Measurements from ENCODE around the gene HSPA12B. TPM values are rescaled to one million over a fixed set of nuclear protein-coding genes. Genes with fewer than 3 reads are reported as not detected.

HSPA12B gene
- polyA plus RNA-seq, 1 experiment = 0.02 TPM

DNA sequence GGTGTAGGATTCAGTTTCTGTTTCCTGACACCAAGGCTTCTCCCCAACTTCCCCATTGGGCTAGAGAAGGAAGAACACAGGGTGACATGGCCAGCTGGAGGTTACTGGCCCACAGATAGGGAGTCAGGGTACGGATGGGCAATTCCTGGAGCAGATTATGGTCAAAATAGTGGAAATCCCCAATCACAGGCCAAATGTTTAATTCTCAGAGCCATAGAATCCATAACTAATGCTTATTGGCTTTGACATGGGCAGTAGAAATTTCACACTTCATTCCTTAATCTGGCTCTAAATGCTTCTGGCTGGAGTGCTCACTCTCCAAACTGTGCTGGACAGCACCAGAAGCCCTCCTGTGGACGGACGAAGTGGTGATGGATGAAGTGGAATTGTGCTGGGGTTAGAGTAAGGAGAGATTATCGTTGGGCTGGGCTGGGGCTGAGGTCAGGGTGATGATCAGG is 21.0 kb upstream of the HSPA12B start:
- ChIA-PET POLR2A (no interaction called here), CTCF (interaction anchor here (0.5 to 9.5 kb wide), 41 partner anchors 9 to 1234 kb away, joined by 3 to 331 read pairs (median 5); partner anchors contain the start of genes ADAM33, ADISSP, AP5S1 and GFRA4)
- TF ChIP-seq, protein P1, sequence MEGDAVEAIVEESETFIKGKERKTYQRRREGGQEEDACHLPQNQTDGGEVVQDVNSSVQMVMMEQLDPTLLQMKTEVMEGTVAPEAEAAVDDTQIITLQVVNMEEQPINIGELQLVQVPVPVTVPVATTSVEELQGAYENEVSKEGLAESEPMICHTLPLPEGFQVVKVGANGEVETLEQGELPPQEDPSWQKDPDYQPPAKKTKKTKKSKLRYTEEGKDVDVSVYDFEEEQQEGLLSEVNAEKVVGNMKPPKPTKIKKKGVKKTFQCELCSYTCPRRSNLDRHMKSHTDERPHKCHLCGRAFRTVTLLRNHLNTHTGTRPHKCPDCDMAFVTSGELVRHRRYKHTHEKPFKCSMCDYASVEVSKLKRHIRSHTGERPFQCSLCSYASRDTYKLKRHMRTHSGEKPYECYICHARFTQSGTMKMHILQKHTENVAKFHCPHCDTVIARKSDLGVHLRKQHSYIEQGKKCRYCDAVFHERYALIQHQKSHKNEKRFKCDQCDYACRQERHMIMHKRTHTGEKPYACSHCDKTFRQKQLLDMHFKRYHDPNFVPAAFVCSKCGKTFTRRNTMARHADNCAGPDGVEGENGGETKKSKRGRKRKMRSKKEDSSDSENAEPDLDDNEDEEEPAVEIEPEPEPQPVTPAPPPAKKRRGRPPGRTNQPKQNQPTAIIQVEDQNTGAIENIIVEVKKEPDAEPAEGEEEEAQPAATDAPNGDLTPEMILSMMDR (IDR thresholded peaks at IDR 0.05; ENCODE audit: insufficient read depth, low read depth, low read length) = no peak

DNA sequence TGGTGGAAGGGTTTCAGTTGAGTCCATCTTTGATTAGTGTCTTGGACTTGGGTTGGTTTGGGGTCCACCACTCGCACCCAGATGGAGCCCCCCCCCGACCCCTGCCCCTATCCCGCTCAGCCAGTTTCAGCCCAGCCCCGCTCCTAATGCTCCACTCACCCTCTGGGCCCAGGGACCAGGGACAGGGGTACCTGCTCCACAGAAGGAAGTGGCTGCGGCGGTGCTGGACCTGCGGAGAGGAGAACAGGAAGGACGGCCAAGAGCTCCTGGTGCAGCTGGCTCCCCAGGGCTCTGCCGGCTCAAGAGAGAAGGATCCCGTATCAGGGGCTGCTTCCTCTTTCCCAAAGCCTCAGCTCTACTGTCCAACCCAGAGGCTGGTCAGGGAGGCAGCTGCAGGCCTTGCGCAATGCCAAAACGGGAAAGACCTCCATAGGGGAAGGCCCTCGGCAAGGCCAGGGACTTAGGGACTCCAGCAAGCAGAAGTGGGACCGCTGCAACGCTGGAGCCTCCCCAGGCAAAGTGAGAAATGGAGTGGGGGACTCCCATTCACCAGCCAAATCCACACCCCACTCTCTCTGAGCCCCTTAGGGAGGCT is 20.1 kb upstream of the HSPA12B start, which contains the start of gene SIGLEC1:
Gene SIGLEC1, minus strand, starts transcription at position 322 of the 595 bp plus-strand sequence. CDS start 5,472 bp downstream, outside the sequence.
- CTCF ChIA-PET = interaction anchor here (3.1 to 9.5 kb wide), 2 partner anchors 14 to 37 kb away, joined by 45 to 331 read pairs; partner anchors contain the start of gene ADAM33
- Histone ChIP-seq H3K36me3 (ENCODE audit: control insufficient read depth, insufficient read depth, low read length) (no peaks in the 10 kb centered on the region), H3K4me3 (ENCODE audit: low read depth, low read length) (no peak within 1 kb of the TSS), H3K27me3 (ENCODE audit: control insufficient read depth, insufficient read depth, low read length) (no peaks in the 10 kb centered on the region; the same call in 1 of the 2 replicates)
- POLR2A ChIA-PET = no interaction called here
- DNase-seq (ENCODE audit: low read depth) = no peak
- TF ChIP-seq, protein P1 (IDR thresholded peaks at IDR 0.05; ENCODE audit: insufficient read depth, low read depth, low read length) = no peak

More for the DNA sequence above, 21.0 kb upstream of the HSPA12B start:
- Histone ChIP-seq H3K36me3 (ENCODE audit: control insufficient read depth, insufficient read depth, low read length) (no peaks in the 10 kb centered on the region), H3K4me3 (ENCODE audit: low read depth, low read length) (no peak overlapping the region), H3K27me3 (ENCODE audit: control insufficient read depth, insufficient read depth, low read length) (no peaks in the 10 kb centered on the region; the same call in 1 of the 2 replicates)
- no peak for DNase-seq (ENCODE audit: low read depth)

DNA sequence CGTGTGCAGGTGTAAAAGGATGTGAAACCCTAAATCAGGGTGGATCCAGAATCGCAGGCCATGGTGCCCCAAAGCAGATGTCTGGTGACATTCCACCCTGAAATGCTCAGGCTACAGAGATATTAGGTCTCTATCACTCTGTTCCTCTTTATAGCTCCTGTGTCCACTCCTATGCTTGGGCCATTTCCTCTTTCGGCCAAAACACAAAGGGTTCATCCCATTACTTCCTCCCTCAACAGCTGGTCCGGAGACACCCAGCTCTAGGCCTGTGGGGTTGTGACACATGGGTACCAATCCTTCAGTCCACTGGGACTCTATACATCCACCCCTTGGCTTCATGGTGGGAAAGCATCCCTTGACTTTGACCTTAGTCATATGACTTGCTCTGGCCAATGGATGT is 18.4 kb upstream of the HSPA12B start:
- TF ChIP-seq, protein P1 (IDR thresholded peaks at IDR 0.05; ENCODE audit: insufficient read depth, low read depth, low read length) = no peak
- CTCF ChIA-PET = interaction anchor here (1.1 to 9.5 kb wide), 2 partner anchors 39 to 101 kb away, joined by 3 to 331 read pairs; partner anchors contain the start of gene ADAM33
- POLR2A ChIA-PET = no interaction called here
- H3K36me3 ChIP-seq (ENCODE audit: control insufficient read depth, insufficient read depth, low read length) = no peaks in the 10 kb centered on the region
- no peak overlapping the region for H3K4me3 ChIP-seq (ENCODE audit: low read depth, low read length)
- no peaks in the 10 kb centered on the region for H3K27me3 ChIP-seq (ENCODE audit: control insufficient read depth, insufficient read depth, low read length)
- no peak for DNase-seq (ENCODE audit: low read depth)

DNA sequence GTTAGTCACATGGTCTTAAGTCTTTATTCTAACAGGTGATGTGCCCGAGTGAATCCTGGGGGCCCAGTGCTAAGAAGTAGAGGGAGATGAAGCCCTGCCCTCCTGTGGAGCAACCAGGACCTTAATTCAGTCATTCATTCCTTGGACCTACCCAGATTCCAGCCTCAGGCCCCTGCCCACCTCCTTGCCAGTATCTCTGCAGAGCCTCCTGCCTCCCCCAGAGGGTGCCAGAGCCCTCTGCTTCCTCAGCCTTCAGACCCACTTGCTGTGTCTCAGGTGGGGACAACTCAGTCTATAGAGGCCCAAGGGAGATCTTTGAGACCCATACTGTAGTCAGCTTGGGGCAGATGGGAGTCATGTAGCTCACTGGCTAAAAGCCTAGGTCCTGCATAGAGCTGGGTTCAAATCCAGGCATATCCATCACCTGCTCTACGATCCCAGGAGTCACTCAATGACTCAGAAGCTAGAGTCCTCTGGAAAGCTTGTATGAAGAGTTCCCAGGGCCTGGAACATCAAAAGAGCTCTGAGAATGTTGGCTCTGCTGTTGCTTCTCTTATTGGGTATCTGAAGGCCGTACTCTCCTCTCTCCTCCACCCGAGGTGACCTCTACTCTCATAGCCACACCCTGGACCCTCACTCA is 16.2 kb upstream of the HSPA12B start:
- H3K36me3 ChIP-seq (ENCODE audit: control insufficient read depth, insufficient read depth, low read length) = no peaks in the 10 kb centered on the region
- no peaks in the 10 kb centered on the region; the same call in 1 of the 2 replicates for H3K27me3 ChIP-seq (ENCODE audit: control insufficient read depth, insufficient read depth, low read length)
- DNase-seq (ENCODE audit: low read depth) = no peak
- TF ChIP-seq, protein P1 (IDR thresholded peaks at IDR 0.05; ENCODE audit: insufficient read depth, low read depth, low read length) = peak; percentile 91
- POLR2A ChIA-PET = interaction anchor here (0.5 kb wide), 1 partner anchor 42 kb away, joined by 5 read pairs; no protein-coding TSS in a partner anchor
- H3K4me3 ChIP-seq (ENCODE audit: low read depth, low read length) = no peak overlapping the region
- CTCF ChIA-PET = interaction anchor here (0.6 to 9.5 kb wide), 25 partner anchors 8 to 376 kb away, joined by 3 to 331 read pairs (median 4); partner anchors contain the start of genes ADAM33, ADISSP, AP5S1 and HSPA12B

DNA sequence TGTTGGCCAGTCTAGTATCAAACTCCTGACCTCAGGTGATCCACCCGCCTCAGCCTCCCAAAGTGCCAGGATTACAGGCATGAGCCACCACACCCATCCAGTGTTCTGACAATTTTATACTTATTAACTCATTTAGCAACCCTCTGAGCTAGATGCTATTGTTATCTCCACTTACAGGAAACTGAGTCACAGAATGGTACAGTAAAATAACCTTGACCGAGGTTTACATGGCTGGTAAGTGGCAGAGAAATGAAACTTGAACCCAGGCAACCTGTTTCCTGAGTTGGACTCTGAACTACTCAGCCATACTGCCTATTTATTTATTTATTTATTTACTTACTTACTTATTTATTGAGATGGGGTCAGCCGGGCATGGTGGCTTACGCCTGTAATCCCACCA is 13.4 kb upstream of the HSPA12B start:
- ChIA-PET CTCF (interaction anchor here (1.1 to 2.2 kb wide), 4 partner anchors 8 to 34 kb away, joined by 3 to 13 read pairs (median 5); no protein-coding TSS in a partner anchor), POLR2A (no interaction called here)
- Histone ChIP-seq H3K36me3 (ENCODE audit: control insufficient read depth, insufficient read depth, low read length) (no peaks in the 10 kb centered on the region), H3K4me3 (ENCODE audit: low read depth, low read length) (no peak overlapping the region), H3K27me3 (ENCODE audit: control insufficient read depth, insufficient read depth, low read length) (no peaks in the 10 kb centered on the region; the same call in 1 of the 2 replicates)
- DNase-seq (ENCODE audit: low read depth) = no peak
- TF ChIP-seq, protein P1 (IDR thresholded peaks at IDR 0.05; ENCODE audit: insufficient read depth, low read depth, low read length) = no peak
